ENCODE measurements around the gene TMEM130. TPM values are rescaled to one million over a fixed set of nuclear protein-coding genes. Genes with fewer than 3 reads are reported as not detected.

The TMEM130 gene
- polyA plus RNA-seq, 3 donors = 0.05 TPM; not detected in 2

DNA sequence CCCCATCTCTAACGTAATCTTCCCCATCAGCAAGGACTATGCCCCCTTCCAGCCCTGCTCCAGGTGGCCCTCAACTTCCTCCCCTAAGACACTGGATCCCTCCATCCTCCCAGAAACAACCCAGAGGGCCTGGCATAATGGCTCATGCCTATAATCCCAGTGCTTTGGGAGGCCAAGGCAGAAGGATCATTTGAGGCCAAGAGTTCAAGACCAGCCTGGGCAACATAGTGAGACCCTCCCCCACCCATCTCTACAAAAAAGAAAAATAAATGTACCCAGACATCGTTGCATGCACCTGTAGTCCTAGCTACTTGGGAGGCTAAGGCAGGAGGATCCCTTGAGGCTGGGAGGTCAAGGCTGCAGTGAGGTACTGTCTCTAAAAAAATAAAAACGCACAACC, 42.6 kb downstream of the TMEM130 start:
- Histone ChIP-seq H3K9ac (ENCODE audit: insufficient read depth, low read length, poor library complexity, severe bottlenecking) (no peak overlapping the region), H3K36me3 (replicated peaks in 1 of 2; ENCODE audit: control insufficient read depth in 1 of 2, insufficient read depth in 2 of 2, low read length in 2 of 2) (no peaks in the 10 kb centered on the region), H3K4me2 (replicated peaks; ENCODE audit: extremely low read depth, low read length, poor library complexity, severe bottlenecking) (no peak overlapping the region), H3K4me3 (replicated peaks in 1 of 3; ENCODE audit: low read depth in 2 of 3, low read length in 3 of 3) (no peak overlapping the region), H2AFZ (ENCODE audit: insufficient read depth, low read depth, low read length, poor library complexity, severe bottlenecking) (no peak overlapping the region), H3K27ac (ENCODE audit: low read depth in 1 of 2, low read length in 2 of 2) (no peak overlapping the region), H3K9me3 (replicated peaks in 1 of 2; ENCODE audit: control insufficient read depth in 1 of 2, insufficient read depth in 1 of 2, low read length in 2 of 2) (no peaks in the 10 kb centered on the region), H4K20me1 (ENCODE audit: insufficient read depth, low read length) (no peaks in the 10 kb centered on the region), H3K27me3 (ENCODE audit: control insufficient read depth in 2 of 2, insufficient read depth in 2 of 2, low read length in 2 of 2) (no peaks in the 10 kb centered on the region), H3K4me1 (ENCODE audit: control insufficient read depth in 1 of 2, insufficient read depth in 2 of 2, low read length in 2 of 2) (no peaks in the 10 kb centered on the region), H3K79me2 (ENCODE audit: insufficient read depth, low read length) (no peaks in the 10 kb centered on the region)
- intact Hi-C loops (cut with micrococcal nuclease) = no loop called here
- H3K36me3 Mint-ChIP-seq = no peaks in the 10 kb centered on the region
- no peak overlapping the region for H3K4me3 Mint-ChIP-seq
- peaks cover 0 to 4% (median 0%) of the 10 kb centered on the region in 7 donors for H3K9me3 Mint-ChIP-seq
- peaks cover 1 to 11% (median 9%) of the 10 kb centered on the region in 3 donors for H3K27me3 Mint-ChIP-seq (ENCODE audit: low read depth in 3 of 3)
- WGBS (ENCODE audit: insufficient coverage) = 68% methylated on average over 3 of the region's 3 CpGs
- TF ChIP-seq, protein P1, sequence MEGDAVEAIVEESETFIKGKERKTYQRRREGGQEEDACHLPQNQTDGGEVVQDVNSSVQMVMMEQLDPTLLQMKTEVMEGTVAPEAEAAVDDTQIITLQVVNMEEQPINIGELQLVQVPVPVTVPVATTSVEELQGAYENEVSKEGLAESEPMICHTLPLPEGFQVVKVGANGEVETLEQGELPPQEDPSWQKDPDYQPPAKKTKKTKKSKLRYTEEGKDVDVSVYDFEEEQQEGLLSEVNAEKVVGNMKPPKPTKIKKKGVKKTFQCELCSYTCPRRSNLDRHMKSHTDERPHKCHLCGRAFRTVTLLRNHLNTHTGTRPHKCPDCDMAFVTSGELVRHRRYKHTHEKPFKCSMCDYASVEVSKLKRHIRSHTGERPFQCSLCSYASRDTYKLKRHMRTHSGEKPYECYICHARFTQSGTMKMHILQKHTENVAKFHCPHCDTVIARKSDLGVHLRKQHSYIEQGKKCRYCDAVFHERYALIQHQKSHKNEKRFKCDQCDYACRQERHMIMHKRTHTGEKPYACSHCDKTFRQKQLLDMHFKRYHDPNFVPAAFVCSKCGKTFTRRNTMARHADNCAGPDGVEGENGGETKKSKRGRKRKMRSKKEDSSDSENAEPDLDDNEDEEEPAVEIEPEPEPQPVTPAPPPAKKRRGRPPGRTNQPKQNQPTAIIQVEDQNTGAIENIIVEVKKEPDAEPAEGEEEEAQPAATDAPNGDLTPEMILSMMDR (IDR thresholded peaks at IDR 0.05) = no peak
- H3K27ac Mint-ChIP-seq = no peak overlapping the region
- DNase-seq = no peak
- no peaks in the 10 kb centered on the region for H3K4me1 Mint-ChIP-seq

DNA sequence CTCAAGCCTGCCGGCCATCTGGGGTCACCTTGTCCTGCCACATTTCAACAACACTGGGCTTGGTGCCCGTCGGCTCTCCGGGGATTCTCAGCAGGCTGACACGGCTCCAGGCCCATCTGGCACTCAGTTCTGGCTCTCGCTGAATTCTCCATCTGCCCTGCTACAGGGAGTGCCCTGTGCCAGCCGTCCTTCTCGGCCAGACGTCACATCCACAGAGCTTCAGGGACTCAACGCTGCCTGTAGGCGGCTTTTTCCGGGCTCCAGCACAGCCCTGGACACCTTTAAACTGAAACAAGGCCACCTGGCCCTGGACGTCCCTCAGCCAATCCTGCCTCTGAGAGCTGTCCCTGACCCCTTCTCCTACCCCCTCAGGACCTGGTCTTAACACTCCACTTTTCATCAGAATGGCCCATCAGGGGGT, 43.0 kb downstream of the TMEM130 start:
- no peak for DNase-seq
- H3K4me3 ChIP-seq (replicated peaks in 1 of 3; ENCODE audit: low read depth in 2 of 3, low read length in 3 of 3) = no peak overlapping the region
- intact Hi-C loops (cut with micrococcal nuclease) = no loop called here
- no peak overlapping the region for H3K4me3 Mint-ChIP-seq
- no peak overlapping the region for H3K9ac ChIP-seq (ENCODE audit: insufficient read depth, low read length, poor library complexity, severe bottlenecking)
- H2AFZ ChIP-seq (ENCODE audit: insufficient read depth, low read depth, low read length, poor library complexity, severe bottlenecking) = no peak overlapping the region
- no peaks in the 10 kb centered on the region for H3K36me3 ChIP-seq (replicated peaks in 1 of 2; ENCODE audit: control insufficient read depth in 1 of 2, insufficient read depth in 2 of 2, low read length in 2 of 2)
- no peak overlapping the region for H3K27ac ChIP-seq (ENCODE audit: low read depth in 1 of 2, low read length in 2 of 2)
- no peaks in the 10 kb centered on the region for H3K4me1 Mint-ChIP-seq
- H3K27ac Mint-ChIP-seq = no peak overlapping the region
- no peak overlapping the region for H3K4me2 ChIP-seq (replicated peaks; ENCODE audit: extremely low read depth, low read length, poor library complexity, severe bottlenecking)
- 50% methylated on average over 12 of the region's 13 CpGs for WGBS (ENCODE audit: insufficient coverage)
- no peaks in the 10 kb centered on the region for H3K27me3 ChIP-seq (ENCODE audit: control insufficient read depth in 2 of 2, insufficient read depth in 2 of 2, low read length in 2 of 2)
- no peaks in the 10 kb centered on the region for H3K4me1 ChIP-seq (ENCODE audit: control insufficient read depth in 1 of 2, insufficient read depth in 2 of 2, low read length in 2 of 2)
- H3K27me3 Mint-ChIP-seq (ENCODE audit: low read depth in 3 of 3) = peaks cover 1 to 13% (median 9%) of the 10 kb centered on the region in 3 donors
- H3K9me3 ChIP-seq (replicated peaks in 1 of 2; ENCODE audit: control insufficient read depth in 1 of 2, insufficient read depth in 1 of 2, low read length in 2 of 2) = no peaks in the 10 kb centered on the region
- TF ChIP-seq, protein P1 (IDR thresholded peaks at IDR 0.05) = no peak
- H3K9me3 Mint-ChIP-seq = peaks cover 0 to 2% (median 0%) of the 10 kb centered on the region in 7 donors
- H4K20me1 ChIP-seq (ENCODE audit: insufficient read depth, low read length) = no peaks in the 10 kb centered on the region
- H3K36me3 Mint-ChIP-seq = no peaks in the 10 kb centered on the region
- no peaks in the 10 kb centered on the region for H3K79me2 ChIP-seq (ENCODE audit: insufficient read depth, low read length)
